ENCODE measurements around the gene SH3BP4.

SH3BP4 gene

DNA sequence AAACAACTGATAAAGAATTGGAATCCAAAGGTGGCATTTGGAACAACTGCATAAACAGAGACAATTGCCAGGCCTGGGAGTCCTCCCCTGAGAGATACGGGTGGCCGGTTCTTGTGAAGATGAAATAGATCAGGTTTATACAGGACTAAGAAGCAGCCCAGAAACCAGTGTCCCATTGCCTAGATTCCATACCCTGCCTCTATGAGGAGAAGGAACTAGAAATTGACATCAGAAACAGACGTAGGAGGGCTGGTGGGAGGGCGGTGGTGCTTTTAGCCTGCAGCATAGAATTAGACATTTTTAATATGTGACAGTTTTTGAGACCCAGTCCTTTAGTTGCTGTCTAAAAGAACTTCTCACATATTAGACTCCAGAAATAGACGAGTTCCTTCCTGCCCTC is 11.8 kb upstream of the SH3BP4 start:
- H3K27me3 ChIP-seq (ENCODE audit: low read length), result no peaks in the 10 kb centered on the region
- H3K27ac ChIP-seq (ENCODE audit: low read depth, low read length), result no peak overlapping the region
- no peak for TF ChIP-seq CTCF (IDR thresholded peaks at IDR 0.05; ENCODE audit: insufficient read depth, low read length, poor library complexity, severe bottlenecking)
- no peak for TF ChIP-seq EZH2phosphoT487 (conservative IDR thresholded peaks at IDR 0.05; ENCODE audit: low read length)
- no peaks in the 10 kb centered on the region for H3F3A ChIP-seq (ENCODE audit: insufficient read depth)
- H3K9ac ChIP-seq (ENCODE audit: low read length), result no peak overlapping the region
- H4K20me1 ChIP-seq (ENCODE audit: low read depth, low read length), result no peaks in the 10 kb centered on the region
- no peak overlapping the region for H2AFZ ChIP-seq (ENCODE audit: low read depth, low read length, severe bottlenecking)
- no peaks in the 10 kb centered on the region for H3K36me3 ChIP-seq (ENCODE audit: low read length)
- no peaks in the 10 kb centered on the region for H3K9me2 ChIP-seq (replicated peaks; ENCODE audit: insufficient read depth, low read length)
- H3K4me3 ChIP-seq (ENCODE audit: insufficient read depth, low read length, poor library complexity, severe bottlenecking), result no peak overlapping the region
- H3K4me2 ChIP-seq (ENCODE audit: low read depth, low read length, poor library complexity, severe bottlenecking), result no peak overlapping the region
- no peaks in the 10 kb centered on the region for H3K79me2 ChIP-seq (ENCODE audit: insufficient read depth, low read length)
- no peaks in the 10 kb centered on the region for H3K9me3 ChIP-seq (ENCODE audit: insufficient read depth, low read length)

DNA sequence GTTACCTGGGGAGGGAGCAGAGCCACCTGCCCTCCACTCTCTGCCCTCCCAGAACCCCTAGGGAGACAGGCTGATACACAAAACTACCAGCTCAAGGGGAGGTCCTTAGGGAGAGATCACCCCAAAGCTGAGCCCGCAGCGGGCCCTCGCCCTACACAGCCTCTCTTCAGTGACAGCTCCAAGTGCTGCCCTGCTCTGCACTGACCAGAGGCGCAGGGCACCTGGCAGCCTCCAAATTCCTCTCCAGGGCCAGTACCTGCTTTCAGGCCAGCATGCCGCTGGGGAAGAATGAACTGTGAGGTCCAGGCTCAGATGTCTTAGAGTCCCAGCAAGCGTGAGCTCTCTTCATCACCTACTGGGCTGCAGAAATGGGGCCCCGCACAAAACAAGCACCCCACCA is 11.3 kb upstream of the SH3BP4 start:
- Histone ChIP-seq H3F3A (ENCODE audit: insufficient read depth) (no peaks in the 10 kb centered on the region), H3K9me3 (ENCODE audit: insufficient read depth, low read length) (no peaks in the 10 kb centered on the region), H3K9ac (ENCODE audit: low read length) (no peak overlapping the region), H3K27ac (ENCODE audit: low read depth, low read length) (no peak overlapping the region), H4K20me1 (ENCODE audit: low read depth, low read length) (no peaks in the 10 kb centered on the region), H3K9me2 (replicated peaks; ENCODE audit: insufficient read depth, low read length) (no peaks in the 10 kb centered on the region), H3K36me3 (ENCODE audit: low read length) (no peaks in the 10 kb centered on the region), H3K27me3 (ENCODE audit: low read length) (no peaks in the 10 kb centered on the region), H3K79me2 (ENCODE audit: insufficient read depth, low read length) (no peaks in the 10 kb centered on the region), H3K4me2 (ENCODE audit: low read depth, low read length, poor library complexity, severe bottlenecking) (no peak overlapping the region), H3K4me3 (ENCODE audit: insufficient read depth, low read length, poor library complexity, severe bottlenecking) (no peak overlapping the region), H2AFZ (ENCODE audit: low read depth, low read length, severe bottlenecking) (no peak overlapping the region)
- TF ChIP-seq EZH2phosphoT487 (conservative IDR thresholded peaks at IDR 0.05; ENCODE audit: low read length), result no peak
- TF ChIP-seq CTCF (IDR thresholded peaks at IDR 0.05; ENCODE audit: insufficient read depth, low read length, poor library complexity, severe bottlenecking), result no peak

- Histone ChIP-seq H4K20me1 (ENCODE audit: low read depth, low read length) (no peaks in the 10 kb centered on the region), H3F3A (ENCODE audit: insufficient read depth) (no peaks in the 10 kb centered on the region), H3K4me3 (ENCODE audit: insufficient read depth, low read length, poor library complexity, severe bottlenecking) (no peak overlapping the region), H3K27me3 (ENCODE audit: low read length) (no peaks in the 10 kb centered on the region), H3K36me3 (ENCODE audit: low read length) (no peaks in the 10 kb centered on the region), H3K9me2 (replicated peaks; ENCODE audit: insufficient read depth, low read length) (no peaks in the 10 kb centered on the region), H3K9ac (ENCODE audit: low read length) (no peak overlapping the region), H2AFZ (ENCODE audit: low read depth, low read length, severe bottlenecking) (no peak overlapping the region), H3K4me2 (ENCODE audit: low read depth, low read length, poor library complexity, severe bottlenecking) (no peak overlapping the region), H3K79me2 (ENCODE audit: insufficient read depth, low read length) (no peaks in the 10 kb centered on the region), H3K27ac (ENCODE audit: low read depth, low read length) (no peak overlapping the region), H3K9me3 (ENCODE audit: insufficient read depth, low read length) (no peaks in the 10 kb centered on the region)
- TF ChIP-seq CTCF (IDR thresholded peaks at IDR 0.05; ENCODE audit: insufficient read depth, low read length, poor library complexity, severe bottlenecking), result no peak
- no peak for TF ChIP-seq EZH2phosphoT487 (conservative IDR thresholded peaks at IDR 0.05; ENCODE audit: low read length)
These were observed 6.4 kb upstream of the SH3BP4 start for GRCh38 chr2:234945339-234945873.

Measured in SU-DHL-6 (cell line).